CD4-positive, CD25-positive, alpha-beta regulatory T cell (primary cell): ENCODE data around the gene CHKB. TPM values are rescaled to one million over a fixed set of nuclear protein-coding genes. Genes with fewer than 3 reads are reported as not detected.

Experiments
- ATAC-seq, 2 donors: fragments of 150-1000 bp; cut with Tn5 transposase; one replicate each; pipeline ENCODE4 v1.10.0; 2021; ENCODE audit warnings: low read depth in 2 of 2, moderate number of reproducible peaks in 2 of 2, moderate library complexity in 1 of 2
- DNase-seq, 3 donors: peaks; one replicate each; pipeline versions ENCODE4 v3.0.0 to v3.0.0-alpha.2; 2012 to 2022; ENCODE audit warnings: mixed read lengths in 1 of 3
- H3K27ac ChIP-seq: one replicate; pipeline ENCODE4 v1.7.0; 2013; ENCODE audit warnings: mild to moderate bottlenecking, low read length; ENCODE audit not compliant: insufficient read depth, poor library complexity, severe bottlenecking
- H3K27me3 ChIP-seq: one replicate; pipeline ENCODE4 v1.7.0; 2013; ENCODE audit warnings: low read length; ENCODE audit not compliant: control insufficient read depth, insufficient read depth
- H3K36me3 ChIP-seq: one replicate; pipeline ENCODE4 v1.7.0; 2013; ENCODE audit warnings: mild to moderate bottlenecking, low read length, moderate library complexity; ENCODE audit not compliant: control insufficient read depth, insufficient read depth
- H3K4me1 ChIP-seq: 2 replicates; pipeline ENCODE4 v1.7.0; 2013; ENCODE audit warnings: mild to moderate bottlenecking, low read length; ENCODE audit not compliant: insufficient read depth, control insufficient read depth, poor library complexity, severe bottlenecking
- H3K4me3 ChIP-seq: one replicate; pipeline ENCODE4 v1.7.0; 2013; ENCODE audit warnings: low read depth, mild to moderate bottlenecking, low read length, moderate library complexity
- H3K9me3 ChIP-seq, 2 experiments: 1 replicate in 1 of 2; 2 replicates in 1 of 2; pipeline ENCODE4 v1.7.0; 2013; ENCODE audit warnings: low read length in 2 of 2, mild to moderate bottlenecking in 1 of 2, moderate library complexity in 1 of 2; ENCODE audit not compliant: control insufficient read depth in 2 of 2
- H3K27ac Mint-ChIP-seq, 3 donors: one replicate each; pipeline ENCODE4 v1.8.0; 2020 to 2022; ENCODE audit warnings: mild to moderate bottlenecking in 3 of 3, mixed read lengths in 3 of 3, moderate library complexity in 2 of 3
- H3K27me3 Mint-ChIP-seq: one replicate; pipeline ENCODE4 v1.8.0; 2022; ENCODE audit warnings: mild to moderate bottlenecking, mixed read lengths
- H3K36me3 Mint-ChIP-seq: one replicate; pipeline ENCODE4 v1.8.0; 2020; ENCODE audit warnings: mixed read lengths
- H3K4me1 Mint-ChIP-seq, 4 donors: one replicate each; pipeline ENCODE4 v1.8.0; 2020 to 2022; ENCODE audit warnings: mixed read lengths in 4 of 4, mild to moderate bottlenecking in 1 of 4
- H3K4me3 Mint-ChIP-seq, 4 donors: one replicate each; pipeline ENCODE4 v1.8.0; 2020 to 2022; ENCODE audit warnings: mild to moderate bottlenecking in 4 of 4, mixed read lengths in 4 of 4, moderate library complexity in 3 of 4
- H3K9me3 Mint-ChIP-seq, 7 donors: one replicate each; pipeline ENCODE4 v1.8.0; 2020 to 2022; ENCODE audit warnings: mixed read lengths in 7 of 7, mild to moderate bottlenecking in 3 of 7, moderate library complexity in 2 of 7
- polyA plus RNA-seq, 4 donors: library from polyadenylated mRNA; unstranded; fragments of 300-500 nt; fragmentation: Illumina TruSeq; gene quantifications; one replicate each; pipeline ENCODE4 v1.2.3, GENCODE V29; 2021
- total RNA-seq: library from RNA; stranded (reverse); gene quantifications from one replicate; pipeline ENCODE4 v1.2.3, GENCODE V29; 2022

The CHKB gene
- total and polyA plus RNA-seq, 5 donors from 2014 or later: 39.8 to 162 (median 45.4) TPM

GRCh38 chr22:50564289-50564688 lies 18.4 kb downstream of the CHKB start:
- Mint-ChIP-seq H3K27ac (no peak overlapping the region), H3K4me3 (peak overlapping the region in 2 of 4 donors; percentile 26 to 95), H3K4me1 (peaks cover 0 to 23% (median 15%) of the 10 kb centered on the region in 4 donors), H3K9me3 (peaks cover 0 to 2% (median 0%) of the 10 kb centered on the region in 7 donors), H3K36me3 (peaks cover 3% of the 10 kb centered on the region), H3K27me3 (peaks cover 20% of the 10 kb centered on the region)
- ATAC-seq (no peak), DNase-seq (no peak)
- no peak overlapping the region for H3K4me3 ChIP-seq
- H3K9me3 ChIP-seq: no peaks in the 10 kb centered on the region
- peaks cover 10% of the 10 kb centered on the region for H3K4me1 ChIP-seq
- H3K27ac ChIP-seq: no peak overlapping the region
- H3K36me3 ChIP-seq: peaks cover 9% of the 10 kb centered on the region
- H3K27me3 ChIP-seq: no peaks in the 10 kb centered on the region

DNA sequence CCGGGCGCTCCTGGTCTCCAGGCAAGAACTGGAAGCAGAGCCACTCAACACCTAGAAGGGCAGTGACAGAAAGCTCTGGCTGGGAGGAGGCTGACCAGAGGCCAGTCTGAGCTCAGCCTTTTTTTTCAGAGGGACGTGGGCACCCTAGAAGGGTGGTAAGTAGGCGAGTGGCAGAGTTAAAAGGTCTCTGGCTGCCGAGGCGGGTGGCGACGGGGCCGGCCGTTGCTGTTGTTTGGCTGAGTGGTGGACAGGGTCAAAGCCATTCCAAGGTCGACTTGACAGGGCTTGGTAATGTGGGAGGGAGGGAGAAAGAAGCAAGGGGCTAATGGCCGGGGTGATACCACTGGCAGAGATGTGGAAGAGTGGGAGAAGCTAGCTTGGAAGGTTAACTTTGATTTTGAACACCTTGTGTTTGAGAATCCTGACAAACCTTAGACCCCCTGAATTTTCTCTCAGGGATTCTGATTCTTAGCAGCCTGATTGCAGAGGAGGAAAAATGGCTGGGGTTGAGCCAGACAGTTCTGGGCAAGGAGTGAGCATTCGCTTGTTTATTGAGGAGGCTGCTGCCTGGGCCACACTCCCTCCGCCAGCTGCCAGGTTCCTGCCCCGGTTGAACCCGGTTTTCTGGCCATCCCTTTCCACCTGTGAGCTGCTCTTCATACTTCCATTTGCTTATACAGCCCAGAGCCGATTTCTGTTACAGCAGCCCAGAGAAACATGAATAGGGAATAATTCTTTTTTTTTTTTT lies 19.1 kb downstream of the CHKB start:
- peak overlapping the region; percentile 55 for H3K27ac ChIP-seq
- no peaks in the 10 kb centered on the region for H3K27me3 ChIP-seq
- Mint-ChIP-seq H3K36me3 (peaks cover 3% of the 10 kb centered on the region), H3K4me3 (peak overlapping the region; percentile 92 to 95 (median 94)), H3K4me1 (peaks cover 0 to 23% (median 15%) of the 10 kb centered on the region in 4 donors), H3K9me3 (peaks cover 0 to 2% (median 0%) of the 10 kb centered on the region in 7 donors), H3K27ac (peak overlapping the region; percentile 88 to 94 (median 90)), H3K27me3 (peaks cover 20% of the 10 kb centered on the region)
- peaks cover 10% of the 10 kb centered on the region for H3K4me1 ChIP-seq
- H3K4me3 ChIP-seq: peak overlapping the region; percentile 69
- DNase-seq (no peak), ATAC-seq (no peak)
- H3K36me3 ChIP-seq: peaks cover 2% of the 10 kb centered on the region
- H3K9me3 ChIP-seq: no peaks in the 10 kb centered on the region

- Histone ChIP-seq H3K27ac (peak within 1 kb of the TSS; percentile 55), H3K36me3 (no peaks in the 10 kb centered on the region), H3K4me3 (peak within 1 kb of the TSS; percentile 69), H3K27me3 (no peaks in the 10 kb centered on the region), H3K4me1 (peaks cover 10% of the 10 kb centered on the region), H3K9me3 (no peaks in the 10 kb centered on the region)
- H3K4me3 Mint-ChIP-seq: peak within 1 kb of the TSS; percentile 92 to 95 (median 94)
- H3K27me3 Mint-ChIP-seq: peaks cover 22% of the 10 kb centered on the region
- H3K4me1 Mint-ChIP-seq: peaks cover 0 to 23% (median 15%) of the 10 kb centered on the region in 4 donors
- peaks cover 0 to 2% (median 0%) of the 10 kb centered on the region in 7 donors for H3K9me3 Mint-ChIP-seq
- peaks cover 2% of the 10 kb centered on the region for H3K36me3 Mint-ChIP-seq
- ATAC-seq (peak; percentile 97 to 98), DNase-seq (peak; percentile 95 to 96 (median 96))
- H3K27ac Mint-ChIP-seq: peak within 1 kb of the TSS; percentile 88 to 94 (median 90)
Observed at GRCh38 chr22:50562523-50563412, 19.9 kb downstream of the CHKB start, which contains the start of gene SYCE3. Gene SYCE3 (minus strand): TSS chr22:50562919. CDS start chr22:50556405, 6,514 bp downstream.

- Histone ChIP-seq H3K9me3 (no peaks in the 10 kb centered on the region), H3K27me3 (no peaks in the 10 kb centered on the region), H3K4me1 (peaks cover 10% of the 10 kb centered on the region), H3K27ac (no peak overlapping the region), H3K4me3 (no peak overlapping the region), H3K36me3 (no peaks in the 10 kb centered on the region)
- H3K9me3 Mint-ChIP-seq: peaks cover 0 to 2% (median 0%) of the 10 kb centered on the region in 7 donors
- peaks cover 22% of the 10 kb centered on the region for H3K27me3 Mint-ChIP-seq
- H3K27ac Mint-ChIP-seq: peak overlapping the region in 2 of 3 donors; percentile 2 to 36
- H3K4me3 Mint-ChIP-seq: peak overlapping the region; percentile 62 to 91 (median 84)
- H3K4me1 Mint-ChIP-seq: peaks cover 0 to 23% (median 15%) of the 10 kb centered on the region in 4 donors
- ATAC-seq (no peak), DNase-seq (no peak)
- H3K36me3 Mint-ChIP-seq: no peaks in the 10 kb centered on the region
Observed at GRCh38 chr22:50561401-50562358, 21.0 kb downstream of the CHKB start.

GRCh38 chr22:50560034-50560433 lies 22.6 kb downstream of the CHKB start:
- Histone ChIP-seq H3K27ac (no peak overlapping the region), H3K36me3 (no peaks in the 10 kb centered on the region), H3K9me3 (no peaks in the 10 kb centered on the region), H3K4me3 (no peak overlapping the region), H3K4me1 (peaks cover 10% of the 10 kb centered on the region), H3K27me3 (no peaks in the 10 kb centered on the region)
- no peak for DNase-seq
- peaks cover 0 to 2% (median 0%) of the 10 kb centered on the region in 7 donors for H3K9me3 Mint-ChIP-seq
- H3K4me3 Mint-ChIP-seq: peak overlapping the region in 1 of 4 donors; percentile 85
- no peak overlapping the region for H3K27ac Mint-ChIP-seq
- H3K36me3 Mint-ChIP-seq: no peaks in the 10 kb centered on the region
- no peak for ATAC-seq
- peaks cover 0 to 23% (median 15%) of the 10 kb centered on the region in 4 donors for H3K4me1 Mint-ChIP-seq
- peaks cover 22% of the 10 kb centered on the region for H3K27me3 Mint-ChIP-seq

DNA sequence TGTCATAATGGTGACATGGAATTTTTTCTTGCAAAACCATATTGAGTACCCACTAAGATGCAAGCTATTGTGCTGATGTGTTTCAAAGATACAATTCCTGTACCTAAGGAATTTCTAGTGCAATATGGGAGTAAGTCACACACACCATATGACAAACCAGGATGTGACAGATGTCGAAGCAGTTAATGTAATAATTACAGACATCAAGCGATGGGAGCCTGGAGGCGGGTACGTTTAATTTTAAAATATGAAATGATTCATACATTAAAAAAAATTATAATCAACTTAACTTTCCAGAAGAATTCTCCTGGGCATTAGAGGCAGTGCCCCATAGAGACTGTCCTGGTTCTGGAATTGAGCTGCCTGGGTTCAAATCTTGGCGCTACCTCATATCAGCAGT lies 25.9 kb downstream of the CHKB start:
- H3K4me3 Mint-ChIP-seq: peak overlapping the region in 1 of 4 donors; percentile 14
- ATAC-seq (no peak), DNase-seq (no peak)
- Histone ChIP-seq H3K27ac (no peak overlapping the region), H3K4me1 (no peaks in the 10 kb centered on the region), H3K4me3 (no peak overlapping the region), H3K9me3 (no peaks in the 10 kb centered on the region), H3K36me3 (no peaks in the 10 kb centered on the region), H3K27me3 (no peaks in the 10 kb centered on the region)
- peaks cover 0 to 2% (median 0%) of the 10 kb centered on the region in 7 donors for H3K9me3 Mint-ChIP-seq
- peaks cover 0 to 10% (median 6%) of the 10 kb centered on the region in 4 donors for H3K4me1 Mint-ChIP-seq
- peaks cover 16% of the 10 kb centered on the region for H3K27me3 Mint-ChIP-seq
- no peak overlapping the region for H3K27ac Mint-ChIP-seq
- no peaks in the 10 kb centered on the region for H3K36me3 Mint-ChIP-seq

DNA sequence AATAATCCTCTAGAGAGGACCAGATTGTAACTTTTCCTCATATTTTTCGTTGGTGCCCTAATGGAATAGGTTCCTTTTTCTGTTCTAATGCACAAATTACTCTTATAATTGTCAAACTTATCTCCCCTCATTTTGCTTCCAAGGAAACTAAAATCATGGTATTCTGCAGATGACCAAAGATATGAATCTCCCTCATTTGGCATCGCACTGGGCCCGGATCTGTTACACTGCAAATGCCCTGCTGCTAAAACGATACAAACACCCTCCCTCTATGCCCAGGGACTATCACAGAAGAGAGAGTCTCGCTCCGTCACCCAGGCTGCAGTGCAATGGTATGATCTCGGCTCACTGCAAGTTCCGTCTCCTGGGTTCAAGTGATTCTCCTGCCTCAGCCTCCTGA lies 29.3 kb downstream of the CHKB start:
- peaks cover 22% of the 10 kb centered on the region for H3K4me1 ChIP-seq
- Mint-ChIP-seq H3K9me3 (no peaks in the 10 kb centered on the region), H3K27ac (no peak overlapping the region), H3K4me3 (no peak overlapping the region), H3K36me3 (no peaks in the 10 kb centered on the region), H3K27me3 (peaks cover 5% of the 10 kb centered on the region), H3K4me1 (peaks cover 0 to 24% (median 10%) of the 10 kb centered on the region in 4 donors)
- H3K27me3 ChIP-seq: no peaks in the 10 kb centered on the region
- no peak overlapping the region for H3K27ac ChIP-seq
- H3K9me3 ChIP-seq: no peaks in the 10 kb centered on the region
- no peak overlapping the region for H3K4me3 ChIP-seq
- ATAC-seq (no peak), DNase-seq (no peak)
- no peaks in the 10 kb centered on the region for H3K36me3 ChIP-seq
